22Rv1 (cell line): Measurements from ENCODE around the gene MUC2.

Experiments
- ZFX ChIP-seq: fragments of 450-650 bp; IDR thresholded peaks from 2 replicates; pipeline ENCODE4 v1.6.1; 2017; ENCODE audit warnings: antibody characterized with exemption, borderline replicate concordance
- TF ChIP-seq, protein P1 (sequence below): fragments of 450-650 bp; IDR thresholded peaks from 2 replicates; pipeline ENCODE4 v1.5.1; 2017; ENCODE audit warnings: mild to moderate bottlenecking

DNA sequence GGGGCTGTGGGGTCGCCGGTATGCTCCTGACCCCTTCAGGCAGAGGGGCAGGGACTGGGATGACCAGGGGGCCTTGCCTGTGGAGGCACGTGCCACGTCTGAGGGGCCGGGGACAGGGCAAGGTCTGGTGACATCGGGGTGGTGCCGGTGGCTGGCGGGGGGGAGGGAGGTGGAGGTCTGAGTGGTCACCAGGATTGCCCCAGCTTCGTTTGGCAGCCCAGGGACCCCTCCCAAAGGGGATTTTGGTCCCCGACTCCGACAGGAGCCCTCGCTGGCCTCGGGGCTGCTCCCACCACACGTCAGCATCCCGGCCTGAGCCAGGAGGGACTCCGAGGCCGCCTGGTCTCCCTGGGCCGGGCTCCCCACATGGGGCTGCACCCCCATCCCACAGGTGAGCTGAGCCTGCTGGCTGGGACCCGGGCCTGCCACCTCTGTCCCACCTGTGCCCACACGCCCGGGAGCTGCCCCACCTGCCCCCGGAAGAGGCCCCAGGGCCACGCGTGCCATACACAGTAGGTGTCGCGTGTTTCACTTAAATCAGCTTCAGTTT, 37.1 kb upstream of the MUC2 start:
- TF ChIP-seq, protein P1, sequence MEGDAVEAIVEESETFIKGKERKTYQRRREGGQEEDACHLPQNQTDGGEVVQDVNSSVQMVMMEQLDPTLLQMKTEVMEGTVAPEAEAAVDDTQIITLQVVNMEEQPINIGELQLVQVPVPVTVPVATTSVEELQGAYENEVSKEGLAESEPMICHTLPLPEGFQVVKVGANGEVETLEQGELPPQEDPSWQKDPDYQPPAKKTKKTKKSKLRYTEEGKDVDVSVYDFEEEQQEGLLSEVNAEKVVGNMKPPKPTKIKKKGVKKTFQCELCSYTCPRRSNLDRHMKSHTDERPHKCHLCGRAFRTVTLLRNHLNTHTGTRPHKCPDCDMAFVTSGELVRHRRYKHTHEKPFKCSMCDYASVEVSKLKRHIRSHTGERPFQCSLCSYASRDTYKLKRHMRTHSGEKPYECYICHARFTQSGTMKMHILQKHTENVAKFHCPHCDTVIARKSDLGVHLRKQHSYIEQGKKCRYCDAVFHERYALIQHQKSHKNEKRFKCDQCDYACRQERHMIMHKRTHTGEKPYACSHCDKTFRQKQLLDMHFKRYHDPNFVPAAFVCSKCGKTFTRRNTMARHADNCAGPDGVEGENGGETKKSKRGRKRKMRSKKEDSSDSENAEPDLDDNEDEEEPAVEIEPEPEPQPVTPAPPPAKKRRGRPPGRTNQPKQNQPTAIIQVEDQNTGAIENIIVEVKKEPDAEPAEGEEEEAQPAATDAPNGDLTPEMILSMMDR: no peak
- TF ChIP-seq ZFX: no peak
